ENCODE measurements around the gene S100A3.

DNA sequence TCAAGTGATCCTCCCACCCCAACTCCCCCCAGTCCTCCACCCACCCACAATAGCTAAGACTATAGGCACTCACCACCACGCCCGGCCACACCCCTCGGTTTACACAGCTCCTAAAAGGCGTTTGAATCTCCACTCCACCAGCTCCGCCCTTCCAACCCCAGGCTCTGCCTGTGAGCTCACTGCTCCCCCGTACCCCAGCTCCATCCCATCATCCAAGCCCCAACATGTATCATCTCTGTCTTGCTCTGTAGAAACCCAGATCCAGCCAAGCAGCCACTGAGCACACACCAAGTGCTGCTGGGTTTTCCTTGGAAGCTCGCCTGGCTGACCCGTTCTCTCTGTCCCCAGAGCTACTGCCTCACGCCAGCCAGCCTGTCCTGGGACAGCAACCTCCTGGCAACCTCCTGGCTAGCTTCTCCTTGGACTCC is 28.6 kb upstream of the S100A3 start:
- TF ChIP-seq ZNF317 (CRISPR knock-in tag; IDR thresholded peaks at IDR 0.05; ENCODE audit: borderline replicate concordance, low read depth) (no peak), CTCF (IDR thresholded peaks at IDR 0.05) (no peak), NR2C2 (CRISPR knock-in tag; IDR thresholded peaks at IDR 0.05) (no peak), NFYB (CRISPR knock-in tag; conservative IDR thresholded peaks at IDR 0.05; ENCODE audit: low read depth) (no peak), SP1 (CRISPR knock-in tag; conservative IDR thresholded peaks at IDR 0.05) (no peak), FOXJ3 (CRISPR knock-in tag; IDR thresholded peaks at IDR 0.05; ENCODE audit: borderline replicate concordance) (no peak), GTF2I (CRISPR knock-in tag; conservative IDR thresholded peaks at IDR 0.05) (no peak), USF2 (CRISPR knock-in tag; IDR thresholded peaks at IDR 0.05) (no peak)
- TF ChIP-seq, protein P1, sequence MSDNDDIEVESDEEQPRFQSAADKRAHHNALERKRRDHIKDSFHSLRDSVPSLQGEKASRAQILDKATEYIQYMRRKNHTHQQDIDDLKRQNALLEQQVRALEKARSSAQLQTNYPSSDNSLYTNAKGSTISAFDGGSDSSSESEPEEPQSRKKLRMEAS (CRISPR knock-in tag; IDR thresholded peaks at IDR 0.05) = no peak
